NT2/D1 (cell line): ENCODE results near the gene PCSK9.

ENCODE experiments used
- SUZ12 ChIP-seq: IDR thresholded peaks from 2 replicates; pipeline ENCODE4 v1.6.1; 2011; ENCODE audit not compliant: insufficient read length, insufficient read depth; ENCODE audit errors: extremely low read depth
- YY1 ChIP-seq: IDR thresholded peaks from 2 replicates; pipeline ENCODE4 v1.6.1; 2011; ENCODE audit not compliant: insufficient read length, insufficient read depth
- ZNF274 ChIP-seq: IDR thresholded peaks from 2 replicates; pipeline ENCODE4 v1.6.1; 2011; ENCODE audit warnings: mild to moderate bottlenecking, low read depth, low read length

DNA sequence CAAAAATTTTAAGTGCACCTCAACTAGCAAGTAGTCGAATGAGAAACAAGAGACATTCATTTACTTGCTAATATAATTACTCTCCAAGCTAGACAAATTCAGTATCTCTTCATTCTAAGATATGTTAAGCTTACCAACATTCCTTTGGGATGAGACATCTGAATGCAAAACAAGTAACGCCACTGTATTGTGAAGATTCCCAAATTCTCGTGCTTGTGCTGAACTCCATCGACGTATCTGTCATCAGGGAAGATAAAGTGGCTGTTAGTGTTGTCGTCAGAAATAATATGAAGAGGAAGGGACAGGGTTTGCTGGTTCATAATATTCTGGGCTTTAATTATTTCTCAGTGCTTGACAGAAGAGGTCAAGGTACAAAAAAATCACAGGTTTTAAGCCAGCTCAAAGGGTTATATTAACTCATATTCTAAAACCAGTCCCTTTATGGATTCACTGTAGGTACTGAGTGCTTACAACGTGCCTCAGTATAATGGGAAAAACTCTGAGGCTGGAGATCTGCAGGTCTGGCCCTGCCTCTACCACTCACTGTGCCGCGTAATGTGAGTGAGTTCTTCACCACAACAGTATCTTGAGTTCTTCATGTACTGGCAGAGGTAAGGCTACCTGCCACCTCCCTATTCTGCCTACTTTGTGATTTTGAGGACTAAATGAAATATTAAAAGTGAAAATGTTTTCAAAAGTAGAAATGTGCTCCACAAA lies 42.0 kb downstream of the PCSK9 start:
- TF ChIP-seq ZNF274: no peak
- no peak for TF ChIP-seq YY1
- no peak for TF ChIP-seq SUZ12
